ENCODE data around the gene AP3M1. TPM values are rescaled to one million over a fixed set of nuclear protein-coding genes. Genes with fewer than 3 reads are reported as not detected.

Gene AP3M1
- total RNA-seq, 1 experiment from 2014 or later: 52.6 TPM

DNA sequence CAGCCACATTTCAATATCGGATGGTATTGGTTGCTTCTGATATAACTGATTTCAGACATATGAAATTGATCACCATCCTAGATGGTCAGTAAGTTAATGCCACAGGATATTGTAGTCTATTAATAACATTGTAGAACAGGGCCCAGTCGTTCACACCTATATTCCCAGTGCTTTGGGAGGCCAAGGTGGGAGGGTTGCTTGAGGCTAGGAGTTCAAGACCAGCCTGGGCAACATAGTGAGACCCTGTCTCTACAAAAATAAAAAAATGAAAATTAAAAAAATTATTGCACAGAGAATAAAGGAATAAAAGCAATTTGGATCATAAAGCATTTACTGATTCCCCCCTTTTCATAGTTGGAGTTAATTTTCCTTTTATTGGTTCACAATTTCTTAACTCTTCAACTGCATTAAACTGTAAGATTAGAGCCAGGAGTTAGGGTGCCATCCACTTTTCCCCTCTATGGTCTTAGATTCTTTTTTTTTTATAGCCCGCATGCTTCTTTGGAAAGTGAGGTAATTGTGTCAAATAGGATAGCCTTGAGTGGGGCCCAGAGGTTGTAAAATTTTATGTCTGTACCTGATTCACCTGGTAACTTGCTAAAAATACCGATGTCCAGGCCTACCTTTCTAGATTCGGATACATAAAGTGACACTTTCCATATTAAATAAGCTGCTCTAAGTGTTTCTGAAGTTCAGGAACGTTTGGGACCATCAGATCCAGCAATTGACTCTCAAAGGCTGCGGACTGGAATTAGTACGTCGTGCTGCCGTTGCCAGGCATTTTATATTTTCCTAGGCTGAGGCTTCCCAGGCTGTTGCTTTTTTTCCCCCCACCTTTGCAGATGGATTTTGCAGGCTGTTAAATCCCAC, 25.1 kb upstream of the AP3M1 start:
- H3K4me1 Mint-ChIP-seq (ENCODE audit: low read depth, unreplicated experiment): peaks cover 27% of the 10 kb centered on the region
- H3K9me3 Mint-ChIP-seq (ENCODE audit: low read depth, unreplicated experiment): no peaks in the 10 kb centered on the region
- no peak for DNase-seq
- TF ChIP-seq, protein P1, sequence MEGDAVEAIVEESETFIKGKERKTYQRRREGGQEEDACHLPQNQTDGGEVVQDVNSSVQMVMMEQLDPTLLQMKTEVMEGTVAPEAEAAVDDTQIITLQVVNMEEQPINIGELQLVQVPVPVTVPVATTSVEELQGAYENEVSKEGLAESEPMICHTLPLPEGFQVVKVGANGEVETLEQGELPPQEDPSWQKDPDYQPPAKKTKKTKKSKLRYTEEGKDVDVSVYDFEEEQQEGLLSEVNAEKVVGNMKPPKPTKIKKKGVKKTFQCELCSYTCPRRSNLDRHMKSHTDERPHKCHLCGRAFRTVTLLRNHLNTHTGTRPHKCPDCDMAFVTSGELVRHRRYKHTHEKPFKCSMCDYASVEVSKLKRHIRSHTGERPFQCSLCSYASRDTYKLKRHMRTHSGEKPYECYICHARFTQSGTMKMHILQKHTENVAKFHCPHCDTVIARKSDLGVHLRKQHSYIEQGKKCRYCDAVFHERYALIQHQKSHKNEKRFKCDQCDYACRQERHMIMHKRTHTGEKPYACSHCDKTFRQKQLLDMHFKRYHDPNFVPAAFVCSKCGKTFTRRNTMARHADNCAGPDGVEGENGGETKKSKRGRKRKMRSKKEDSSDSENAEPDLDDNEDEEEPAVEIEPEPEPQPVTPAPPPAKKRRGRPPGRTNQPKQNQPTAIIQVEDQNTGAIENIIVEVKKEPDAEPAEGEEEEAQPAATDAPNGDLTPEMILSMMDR (IDR thresholded peaks at IDR 0.05; ENCODE audit: unreplicated experiment): no peak
- H3K27ac Mint-ChIP-seq (ENCODE audit: unreplicated experiment): peak overlapping the region; percentile 95
- no peaks in the 10 kb centered on the region for H3K27me3 Mint-ChIP-seq (ENCODE audit: unreplicated experiment)
- H3K4me3 Mint-ChIP-seq (ENCODE audit: low read depth, unreplicated experiment): peak overlapping the region; percentile 98
- TSS peak; percentile 72 for BruUV-seq (replicated peaks)
- CTCF ChIA-PET: interaction anchor here (0.6 to 2.4 kb wide), 3 partner anchors 9 to 25 kb away, joined by 3 to 7 read pairs (median 3); partner anchors contain the start of genes ADK and AP3M1
- intact Hi-C loops (cut with micrococcal nuclease; ENCODE audit: unreplicated experiment): loop anchor here (5.0 kb wide), 1 partner anchor 37 kb away; no protein-coding TSS in a partner anchor
- H3K36me3 Mint-ChIP-seq (ENCODE audit: insufficient read depth, unreplicated experiment): peaks cover 23% of the 10 kb centered on the region

DNA sequence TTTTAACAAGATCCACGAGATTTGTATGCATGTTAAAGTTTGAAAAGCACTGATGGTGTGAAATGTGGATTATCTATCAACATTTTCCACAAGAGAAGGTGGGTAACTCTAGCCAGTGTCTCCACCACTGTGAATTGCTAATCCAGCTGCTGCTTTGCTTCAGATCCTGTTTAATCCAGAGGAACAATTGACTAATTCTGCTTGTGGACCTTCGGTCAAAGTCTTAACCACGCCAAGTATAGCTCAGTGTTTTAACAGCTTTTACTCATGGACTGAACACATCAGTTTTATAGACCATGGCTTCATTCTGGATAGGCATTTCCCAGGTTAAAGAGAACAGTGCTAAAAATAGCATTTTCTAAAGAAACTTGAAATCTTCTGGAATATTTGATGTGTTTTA, 23.9 kb upstream of the AP3M1 start:
- no peak overlapping the region for H3K4me3 Mint-ChIP-seq (ENCODE audit: low read depth, unreplicated experiment)
- intact Hi-C loops (cut with micrococcal nuclease; ENCODE audit: unreplicated experiment): no loop called here
- H3K36me3 Mint-ChIP-seq (ENCODE audit: insufficient read depth, unreplicated experiment): peaks cover 23% of the 10 kb centered on the region
- BruUV-seq (replicated peaks): no TSS peak
- H3K4me1 Mint-ChIP-seq (ENCODE audit: low read depth, unreplicated experiment): peaks cover 22% of the 10 kb centered on the region
- H3K9me3 Mint-ChIP-seq (ENCODE audit: low read depth, unreplicated experiment): no peaks in the 10 kb centered on the region
- no peak for DNase-seq
- TF ChIP-seq, protein P1 (IDR thresholded peaks at IDR 0.05; ENCODE audit: unreplicated experiment): no peak
- H3K27ac Mint-ChIP-seq (ENCODE audit: unreplicated experiment): no peak overlapping the region
- CTCF ChIA-PET: no interaction called here
- H3K27me3 Mint-ChIP-seq (ENCODE audit: unreplicated experiment): no peaks in the 10 kb centered on the region

DNA sequence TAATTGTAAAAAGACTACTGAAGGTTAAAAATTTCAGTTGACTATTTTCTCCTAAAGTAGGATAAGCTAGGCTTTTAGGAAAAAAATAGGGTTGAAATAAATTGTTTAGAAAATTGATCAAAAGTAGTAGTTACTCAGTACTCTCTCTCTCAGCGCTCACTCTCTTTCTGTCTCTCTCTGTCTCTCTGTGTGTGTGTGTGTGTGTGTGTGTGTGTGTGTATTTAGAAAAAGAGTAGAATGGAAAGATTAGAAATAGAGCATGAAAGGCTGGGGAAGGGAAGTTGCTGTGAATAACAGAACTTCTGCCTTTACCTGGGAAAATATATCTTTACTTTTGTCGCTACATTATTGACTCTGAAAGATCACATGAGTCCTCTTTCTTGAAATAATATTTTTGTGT, 21.0 kb upstream of the AP3M1 start:
- Mint-ChIP-seq H3K27me3 (ENCODE audit: unreplicated experiment) (no peaks in the 10 kb centered on the region), H3K9me3 (ENCODE audit: low read depth, unreplicated experiment) (no peaks in the 10 kb centered on the region), H3K36me3 (ENCODE audit: insufficient read depth, unreplicated experiment) (peaks cover 11% of the 10 kb centered on the region), H3K4me1 (ENCODE audit: low read depth, unreplicated experiment) (no peaks in the 10 kb centered on the region), H3K27ac (ENCODE audit: unreplicated experiment) (no peak overlapping the region), H3K4me3 (ENCODE audit: low read depth, unreplicated experiment) (no peak overlapping the region)
- intact Hi-C loops (cut with micrococcal nuclease; ENCODE audit: unreplicated experiment): no loop called here
- BruUV-seq (replicated peaks): no TSS peak
- no peak for DNase-seq
- CTCF ChIA-PET: interaction anchor here (0.6 kb wide), 1 partner anchor 39 kb away, joined by 3 read pairs; no protein-coding TSS in a partner anchor
- TF ChIP-seq, protein P1 (IDR thresholded peaks at IDR 0.05; ENCODE audit: unreplicated experiment): no peak

GRCh38 chr10:74167443-74167842, 16.8 kb upstream of the AP3M1 start:
- no peaks in the 10 kb centered on the region for H3K9me3 Mint-ChIP-seq (ENCODE audit: low read depth, unreplicated experiment)
- intact Hi-C loops (cut with micrococcal nuclease; ENCODE audit: unreplicated experiment): no loop called here
- CTCF ChIA-PET: interaction anchor here (1.4 kb wide), 1 partner anchor 9 kb away, joined by 3 read pairs; no protein-coding TSS in a partner anchor
- H3K27me3 Mint-ChIP-seq (ENCODE audit: unreplicated experiment): no peaks in the 10 kb centered on the region
- no peaks in the 10 kb centered on the region for H3K36me3 Mint-ChIP-seq (ENCODE audit: insufficient read depth, unreplicated experiment)
- no peak overlapping the region for H3K27ac Mint-ChIP-seq (ENCODE audit: unreplicated experiment)
- DNase-seq: no peak
- TF ChIP-seq, protein P1 (IDR thresholded peaks at IDR 0.05; ENCODE audit: unreplicated experiment): no peak
- H3K4me3 Mint-ChIP-seq (ENCODE audit: low read depth, unreplicated experiment): no peak overlapping the region
- no TSS peak for BruUV-seq (replicated peaks)
- peaks cover 14% of the 10 kb centered on the region for H3K4me1 Mint-ChIP-seq (ENCODE audit: low read depth, unreplicated experiment)

Measured in Calu3 (cell line).